Kidney epithelial cell (primary cell): ENCODE results near the gene ESRRG. TPM values are rescaled to one million over a fixed set of nuclear protein-coding genes. Genes with fewer than 3 reads are reported as not detected.

Source experiments
- DNase-seq: peaks from one replicate; pipeline ENCODE4 v3.0.0-alpha.2; 2010; ENCODE audit warnings: low read depth
- H3K27me3 ChIP-seq: 2 replicates; pipeline ENCODE4 v1.6.0; 2011; ENCODE audit warnings: low read length; ENCODE audit not compliant: control insufficient read depth, insufficient read depth
- H3K36me3 ChIP-seq: 2 replicates; pipeline ENCODE4 v1.5.1; 2011; ENCODE audit warnings: low read length; ENCODE audit not compliant: control insufficient read depth, insufficient read depth
- H3K4me3 ChIP-seq: 2 replicates; pipeline ENCODE4 v1.5.1; 2011; ENCODE audit warnings: low read depth, mild to moderate bottlenecking, control low read depth, low read length
- total RNA-seq: library from RNA; depleted of rRNA; stranded (reverse); fragments of >200 nt; gene quantifications from 2 replicates; pipeline ENCODE4 v1.2.3, GENCODE V29; 2015
- TF ChIP-seq, protein P1 (sequence below): IDR thresholded peaks from 2 replicates; pipeline ENCODE4 v1.5.1; 2011; ENCODE audit warnings: mild to moderate bottlenecking, moderate library complexity, low read length, control low read depth, inconsistent platforms; ENCODE audit not compliant: insufficient read depth, poor library complexity, severe bottlenecking

Gene ESRRG
- total RNA-seq, 1 donor from 2014 or later: 0.88 TPM

GRCh38 chr1:216757110-216757509, 33.9 kb upstream of the ESRRG start:
- DNase-seq: no peak
- TF ChIP-seq, protein P1, sequence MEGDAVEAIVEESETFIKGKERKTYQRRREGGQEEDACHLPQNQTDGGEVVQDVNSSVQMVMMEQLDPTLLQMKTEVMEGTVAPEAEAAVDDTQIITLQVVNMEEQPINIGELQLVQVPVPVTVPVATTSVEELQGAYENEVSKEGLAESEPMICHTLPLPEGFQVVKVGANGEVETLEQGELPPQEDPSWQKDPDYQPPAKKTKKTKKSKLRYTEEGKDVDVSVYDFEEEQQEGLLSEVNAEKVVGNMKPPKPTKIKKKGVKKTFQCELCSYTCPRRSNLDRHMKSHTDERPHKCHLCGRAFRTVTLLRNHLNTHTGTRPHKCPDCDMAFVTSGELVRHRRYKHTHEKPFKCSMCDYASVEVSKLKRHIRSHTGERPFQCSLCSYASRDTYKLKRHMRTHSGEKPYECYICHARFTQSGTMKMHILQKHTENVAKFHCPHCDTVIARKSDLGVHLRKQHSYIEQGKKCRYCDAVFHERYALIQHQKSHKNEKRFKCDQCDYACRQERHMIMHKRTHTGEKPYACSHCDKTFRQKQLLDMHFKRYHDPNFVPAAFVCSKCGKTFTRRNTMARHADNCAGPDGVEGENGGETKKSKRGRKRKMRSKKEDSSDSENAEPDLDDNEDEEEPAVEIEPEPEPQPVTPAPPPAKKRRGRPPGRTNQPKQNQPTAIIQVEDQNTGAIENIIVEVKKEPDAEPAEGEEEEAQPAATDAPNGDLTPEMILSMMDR: no peak
- Histone ChIP-seq H3K27me3 (no peaks in the 10 kb centered on the region), H3K4me3 (no peak overlapping the region), H3K36me3 (no peaks in the 10 kb centered on the region)

DNA sequence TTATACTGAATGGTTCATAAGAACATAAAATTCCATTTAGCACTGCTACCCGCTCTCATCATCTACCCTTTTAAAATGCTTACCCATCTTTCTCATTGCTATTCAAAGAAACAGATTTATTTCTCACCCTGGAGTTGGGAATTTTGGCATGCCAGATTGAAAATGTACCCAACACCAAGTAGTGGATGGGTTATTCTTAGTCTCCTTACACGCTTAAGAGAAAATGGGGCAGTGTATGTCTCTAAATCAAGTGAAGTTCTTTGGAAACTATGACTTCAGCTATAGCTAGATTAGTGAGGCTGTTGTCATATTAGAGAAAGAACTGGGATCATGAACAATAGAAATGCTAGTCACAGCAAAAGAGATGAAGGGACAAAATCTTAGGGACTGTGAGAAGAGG, 27.7 kb upstream of the ESRRG start:
- TF ChIP-seq, protein P1: no peak
- no peaks in the 10 kb centered on the region for H3K27me3 ChIP-seq
- H3K4me3 ChIP-seq: no peak overlapping the region

DNA sequence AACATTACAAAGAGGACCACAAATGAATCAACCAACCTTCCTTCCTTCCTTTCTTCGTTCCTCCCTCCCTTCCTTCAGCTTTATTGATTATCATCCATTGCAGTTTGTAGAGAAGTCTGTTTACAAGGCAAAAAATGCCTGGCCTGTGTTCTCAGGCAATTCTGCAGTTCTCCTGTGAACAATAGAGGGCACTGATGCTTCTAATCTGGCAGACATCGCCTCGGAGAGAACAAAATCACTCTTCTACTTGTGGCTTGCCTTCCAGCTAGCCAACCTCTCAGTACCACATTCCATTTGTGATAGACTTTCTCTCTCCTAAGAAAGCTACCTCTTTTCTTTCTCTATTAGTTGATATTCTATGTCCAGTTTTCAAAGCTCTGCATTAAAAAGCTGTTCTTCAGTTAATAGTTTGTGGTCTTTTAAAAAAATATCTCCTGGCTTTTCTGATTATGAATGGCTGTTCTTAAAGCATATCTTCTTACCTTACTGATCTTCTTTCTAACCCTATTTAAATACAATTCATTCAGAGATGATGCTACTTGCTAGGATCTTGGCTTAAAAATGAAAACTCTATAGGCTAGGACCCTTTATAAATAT, 26.9 kb upstream of the ESRRG start:
- TF ChIP-seq, protein P1: peak; percentile 86
- H3K36me3 ChIP-seq: no peaks in the 10 kb centered on the region
- no peak overlapping the region for H3K4me3 ChIP-seq
- H3K27me3 ChIP-seq: no peaks in the 10 kb centered on the region
- peak; percentile 37 for DNase-seq

More for the DNA sequence above, 27.7 kb upstream of the ESRRG start:
- no peaks in the 10 kb centered on the region for H3K36me3 ChIP-seq
- DNase-seq: no peak

DNA sequence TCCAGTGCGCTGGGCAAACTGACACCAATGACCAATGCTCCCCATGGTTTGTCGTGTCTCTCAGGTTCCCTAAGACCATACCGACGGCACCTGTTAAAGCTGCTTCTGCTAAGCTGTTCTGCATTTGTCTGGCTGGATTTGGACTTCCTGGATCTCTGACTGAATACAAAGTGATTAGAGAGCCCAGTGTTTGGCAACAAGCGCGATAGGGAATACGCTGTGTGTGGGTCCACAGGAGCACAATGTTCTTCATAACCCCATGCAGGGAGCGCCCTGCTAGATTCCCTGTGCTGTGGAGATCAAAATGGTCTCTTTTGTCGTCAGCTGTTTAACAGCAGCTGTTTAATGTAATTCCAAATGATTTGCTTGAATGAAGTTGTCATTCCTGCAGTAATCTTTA, 26.0 kb upstream of the ESRRG start:
- TF ChIP-seq, protein P1: no peak
- H3K36me3 ChIP-seq: no peaks in the 10 kb centered on the region
- no peak for DNase-seq
- no peaks in the 10 kb centered on the region for H3K27me3 ChIP-seq
- H3K4me3 ChIP-seq: no peak overlapping the region

DNA sequence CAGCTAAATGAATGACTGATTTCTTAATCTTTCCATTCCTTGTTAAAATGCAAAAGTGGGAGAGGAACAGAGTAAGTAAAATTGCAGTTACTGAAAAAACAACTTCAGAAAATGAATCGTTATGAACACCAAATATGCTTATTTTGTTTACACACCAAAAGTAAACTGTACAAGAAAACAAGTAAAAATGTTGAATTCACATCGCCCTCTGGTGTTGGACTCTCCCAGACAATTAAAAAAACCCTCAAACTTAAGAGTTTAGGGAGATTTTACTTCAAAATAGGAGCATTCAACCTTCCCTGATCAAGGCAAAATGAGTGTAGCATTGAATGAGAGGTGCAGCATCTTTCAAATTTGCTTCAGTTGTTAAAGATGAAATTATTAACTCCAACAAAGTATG, 19.4 kb upstream of the ESRRG start:
- TF ChIP-seq, protein P1: peak; percentile 34
- Histone ChIP-seq H3K27me3 (no peaks in the 10 kb centered on the region), H3K36me3 (no peaks in the 10 kb centered on the region), H3K4me3 (no peak overlapping the region)
- DNase-seq: no peak

GRCh38 chr1:216740331-216740730, 17.1 kb upstream of the ESRRG start:
- no peak overlapping the region for H3K4me3 ChIP-seq
- no peaks in the 10 kb centered on the region for H3K27me3 ChIP-seq
- DNase-seq: no peak
- H3K36me3 ChIP-seq: no peaks in the 10 kb centered on the region
- TF ChIP-seq, protein P1: no peak
